ENCODE results near the gene PDE7B.

DNA sequence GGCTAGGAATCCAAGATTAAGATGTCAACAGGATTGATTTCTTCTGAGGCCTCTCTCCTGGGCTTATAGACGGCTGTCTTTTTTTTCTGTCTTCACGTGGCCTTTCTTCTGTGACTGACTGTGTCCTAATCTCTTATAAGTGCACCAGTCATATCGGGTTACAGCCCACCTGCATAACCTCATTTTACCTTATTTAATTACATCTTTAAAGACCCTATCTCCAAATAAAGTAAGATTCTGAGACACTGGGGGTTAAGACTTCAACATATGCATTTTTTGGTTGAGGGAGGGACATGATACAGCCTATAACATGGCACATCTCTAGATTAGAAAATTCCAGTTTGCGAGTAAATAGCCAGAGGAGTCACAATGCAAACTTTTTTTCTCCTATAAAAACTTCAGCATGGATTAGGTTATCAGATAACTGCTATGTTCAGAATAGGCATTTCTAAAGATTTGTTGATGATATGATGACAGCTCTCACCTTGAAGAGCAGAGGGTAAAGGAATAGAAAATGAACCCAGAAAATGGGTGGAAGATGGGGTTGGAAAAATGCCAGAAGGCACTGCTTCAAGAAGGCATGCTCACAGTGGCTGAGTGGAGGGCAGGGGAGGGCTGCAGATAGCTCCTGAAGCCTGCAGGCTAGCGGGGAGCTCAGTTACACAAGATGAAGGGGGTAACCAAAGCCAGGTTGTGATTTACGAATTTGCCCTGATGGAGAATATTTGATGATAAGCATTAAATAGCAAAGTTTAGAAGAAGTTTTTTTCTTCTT, 8.7 kb upstream of the PDE7B start:
- TF ChIP-seq, protein P1, sequence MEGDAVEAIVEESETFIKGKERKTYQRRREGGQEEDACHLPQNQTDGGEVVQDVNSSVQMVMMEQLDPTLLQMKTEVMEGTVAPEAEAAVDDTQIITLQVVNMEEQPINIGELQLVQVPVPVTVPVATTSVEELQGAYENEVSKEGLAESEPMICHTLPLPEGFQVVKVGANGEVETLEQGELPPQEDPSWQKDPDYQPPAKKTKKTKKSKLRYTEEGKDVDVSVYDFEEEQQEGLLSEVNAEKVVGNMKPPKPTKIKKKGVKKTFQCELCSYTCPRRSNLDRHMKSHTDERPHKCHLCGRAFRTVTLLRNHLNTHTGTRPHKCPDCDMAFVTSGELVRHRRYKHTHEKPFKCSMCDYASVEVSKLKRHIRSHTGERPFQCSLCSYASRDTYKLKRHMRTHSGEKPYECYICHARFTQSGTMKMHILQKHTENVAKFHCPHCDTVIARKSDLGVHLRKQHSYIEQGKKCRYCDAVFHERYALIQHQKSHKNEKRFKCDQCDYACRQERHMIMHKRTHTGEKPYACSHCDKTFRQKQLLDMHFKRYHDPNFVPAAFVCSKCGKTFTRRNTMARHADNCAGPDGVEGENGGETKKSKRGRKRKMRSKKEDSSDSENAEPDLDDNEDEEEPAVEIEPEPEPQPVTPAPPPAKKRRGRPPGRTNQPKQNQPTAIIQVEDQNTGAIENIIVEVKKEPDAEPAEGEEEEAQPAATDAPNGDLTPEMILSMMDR (IDR thresholded peaks at IDR 0.05), result no peak
- no peak for TF ChIP-seq ZFX (IDR thresholded peaks at IDR 0.05; ENCODE audit: borderline replicate concordance)

Data from 22Rv1 (cell line).